ENCODE results near the gene SPATA19.

GRCh38 chr11:133811850-133812685 lies 33.2 kb downstream of the SPATA19 start:
- TF ChIP-seq CTCF (IDR thresholded peaks at IDR 0.05), result no peak
- no peak for TF ChIP-seq POLR2A (IDR thresholded peaks at IDR 0.05)

All from Peyer's patch (tissue), 4 donors.